Activated naive CD4-positive, alpha-beta T cell treated with Interleukin-2 at 50 U/mL for 16 hours (primary cell): ENCODE measurements around the gene MIR17HG.

ENCODE experiments used
- DNase-seq: peaks from one replicate; pipeline ENCODE4 v3.0.0-alpha.2; 2020

MIR17HG gene

DNA sequence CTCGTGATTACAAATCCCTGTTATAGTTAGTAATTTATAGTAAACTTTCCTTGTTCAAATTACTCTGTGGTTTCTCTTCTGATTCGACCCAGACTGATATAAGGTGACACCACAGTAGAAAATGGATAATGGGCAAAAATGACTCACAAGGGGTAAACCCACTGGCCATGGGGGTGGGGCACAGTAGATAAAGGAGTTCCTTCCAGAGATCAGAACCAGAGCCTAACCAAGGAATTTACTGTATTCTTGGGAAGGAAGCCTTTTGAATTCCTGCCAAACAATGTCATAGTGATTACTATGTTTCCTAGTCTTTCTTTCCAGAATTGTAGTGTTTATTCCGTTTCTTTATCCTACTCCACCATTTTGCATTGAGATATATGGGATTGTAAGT, 21.9 kb downstream of the MIR17HG start:
- DNase-seq, result peak; percentile 32

DNA sequence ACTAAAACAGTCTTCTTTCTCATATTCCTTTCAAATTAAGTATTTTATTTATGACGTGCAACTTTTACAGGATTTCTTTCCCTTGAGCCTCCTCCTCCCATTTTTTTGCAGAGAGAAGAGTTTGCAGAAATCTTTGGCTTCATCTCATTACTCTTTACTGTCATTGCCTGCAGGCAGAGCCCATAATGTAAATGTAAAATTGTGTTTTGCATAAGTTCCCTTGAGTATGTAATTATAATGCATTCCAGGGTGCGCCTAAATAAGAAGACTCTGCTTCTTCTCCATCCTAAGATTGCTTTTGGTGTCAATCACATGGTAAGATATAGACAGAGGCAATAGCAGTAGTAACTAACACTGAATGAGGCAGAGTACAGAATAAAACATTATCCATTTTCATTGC, 23.0 kb downstream of the MIR17HG start:
- no peak for DNase-seq

DNA sequence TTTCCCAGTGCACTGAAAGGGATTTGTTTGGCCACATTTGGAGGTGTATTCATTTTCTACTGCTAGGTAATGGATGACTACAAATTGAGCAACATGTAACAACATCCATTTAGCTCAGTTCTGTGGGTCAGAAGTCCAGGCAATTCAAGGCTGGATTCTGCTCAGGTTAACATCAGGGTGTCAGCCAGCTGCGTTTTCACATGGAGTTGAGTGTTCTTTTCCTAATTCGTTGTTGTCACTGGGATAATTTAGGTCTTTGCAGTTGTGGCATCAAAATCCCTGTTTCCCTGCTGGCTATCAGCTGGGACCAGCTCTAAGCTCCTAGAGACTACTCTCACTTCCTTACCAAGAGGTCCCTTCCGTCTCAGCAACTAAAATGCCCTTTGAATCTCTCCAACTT, 25.4 kb downstream of the MIR17HG start:
- no peak for DNase-seq

DNA sequence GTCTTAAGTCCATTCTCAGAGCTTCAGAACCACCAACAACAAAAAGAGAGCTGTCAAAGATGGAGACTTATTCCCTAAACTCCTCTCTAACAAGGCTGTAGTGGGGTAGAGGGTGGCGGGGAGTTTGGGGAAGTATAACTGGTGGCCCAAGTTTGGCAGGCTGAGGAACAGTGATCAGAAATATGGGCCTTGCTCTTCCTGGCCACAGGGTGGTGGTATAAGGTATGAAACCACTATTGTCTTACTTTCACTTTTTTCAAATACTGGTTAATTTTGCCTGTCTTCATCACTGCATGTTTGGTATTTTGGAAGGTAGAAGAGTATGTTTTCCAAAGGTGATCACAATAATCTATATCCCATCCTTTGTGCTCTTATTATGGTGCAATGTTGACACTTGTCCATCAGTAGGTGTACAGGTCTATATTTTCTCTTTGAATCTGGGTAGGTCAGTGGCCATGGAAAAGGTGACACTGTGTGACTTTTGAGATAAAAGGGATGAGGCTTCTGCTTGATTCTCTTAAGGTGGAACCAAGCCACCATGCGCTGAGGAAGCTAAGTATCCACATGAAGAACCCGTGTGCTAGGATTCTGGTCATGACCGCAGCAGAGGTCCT, 27.7 kb downstream of the MIR17HG start:
- no peak for DNase-seq

DNA sequence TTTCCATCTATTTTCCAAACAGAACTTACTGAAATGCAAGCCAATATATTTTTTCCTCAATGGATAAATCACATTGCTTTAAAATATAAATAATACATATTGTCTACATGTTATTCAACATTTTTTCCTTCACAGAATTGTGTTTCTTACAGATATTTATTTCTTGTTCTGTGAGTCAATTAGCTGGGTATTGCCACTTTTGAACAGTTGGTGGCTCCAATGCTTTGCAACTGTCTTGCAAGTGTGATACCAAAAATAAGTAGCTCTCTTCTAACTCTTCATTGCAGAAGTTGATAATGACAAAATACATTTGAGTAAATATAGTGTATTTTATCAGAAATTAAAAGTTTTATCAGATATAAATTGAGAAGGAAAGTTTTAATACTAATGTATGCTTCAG, 33.9 kb downstream of the MIR17HG start:
- no peak for DNase-seq

DNA sequence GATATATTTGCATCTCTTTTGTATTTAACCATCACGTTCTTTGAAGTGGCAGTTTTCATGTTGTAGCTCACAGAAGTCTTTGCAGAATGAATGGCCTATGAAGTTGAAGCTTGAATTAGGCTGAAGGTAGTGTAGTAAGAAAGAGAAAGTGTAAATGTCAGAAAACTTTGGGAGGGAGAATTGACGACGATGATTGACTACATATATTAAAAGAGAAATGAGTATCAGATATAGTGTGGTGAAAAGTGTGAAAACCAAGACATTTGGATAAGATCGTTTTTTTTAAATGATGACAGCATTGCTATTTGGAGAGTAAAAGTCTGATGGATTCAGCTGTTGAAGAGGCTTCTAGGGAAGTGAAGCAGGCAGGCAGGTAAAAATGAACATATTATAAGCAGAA, 36.3 kb downstream of the MIR17HG start:
- DNase-seq, result no peak

DNA sequence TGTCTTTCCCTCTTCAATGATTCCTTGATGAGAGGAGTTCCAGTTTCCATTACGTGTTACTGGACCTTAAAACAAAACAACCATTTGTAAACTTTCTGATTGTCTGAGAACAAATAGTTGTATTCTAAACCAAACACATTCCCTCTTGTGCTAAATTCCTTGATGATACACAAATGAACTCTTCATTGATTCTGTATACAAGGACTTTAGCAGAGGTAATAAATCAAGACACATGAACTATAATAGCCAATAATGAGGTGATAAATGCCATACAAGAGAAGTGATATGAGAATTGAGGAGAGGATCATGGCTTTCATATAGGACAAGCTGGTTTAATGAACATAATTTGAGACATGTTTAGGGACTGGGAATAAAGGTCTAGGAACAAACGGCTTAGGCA, 37.4 kb downstream of the MIR17HG start:
- DNase-seq, result no peak

DNA sequence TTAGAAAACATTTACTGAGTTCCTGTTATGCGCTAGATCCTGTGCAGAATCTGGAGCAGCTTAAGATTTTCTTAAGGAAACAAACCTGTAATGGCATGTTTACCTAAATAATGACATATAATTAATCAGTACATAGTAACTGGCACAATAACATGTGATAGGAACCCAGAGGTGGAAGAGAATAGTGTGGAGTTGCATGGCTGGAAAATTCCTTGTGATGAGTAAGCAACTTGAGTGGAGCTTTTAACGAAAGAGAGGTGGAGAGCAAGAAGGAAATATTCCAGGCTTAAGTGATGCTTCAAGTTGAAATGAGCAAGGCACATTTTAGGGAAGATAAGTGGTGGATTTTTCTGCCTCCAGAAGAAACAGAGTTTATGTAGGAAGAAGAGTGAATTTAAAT, 41.7 kb downstream of the MIR17HG start:
- DNase-seq, result no peak

DNA sequence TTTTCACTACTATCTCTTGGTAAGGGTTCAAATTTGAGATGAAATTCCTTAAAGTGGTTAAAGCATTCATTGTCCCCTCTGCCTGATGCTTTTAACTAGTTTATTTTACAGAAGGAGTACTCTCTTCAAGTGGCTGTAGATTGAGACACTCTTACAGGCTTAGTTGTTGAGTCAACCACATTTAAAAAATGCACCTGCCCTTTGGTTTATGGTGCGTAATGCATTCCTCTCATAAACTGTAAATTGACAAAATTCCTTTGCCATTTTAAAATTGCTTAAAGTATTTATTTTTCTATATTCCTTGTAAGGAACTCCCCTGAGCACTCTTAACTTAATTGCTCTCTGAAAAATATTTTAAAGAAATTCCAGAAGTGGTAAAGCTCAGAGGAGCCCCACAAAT, 50.1 kb downstream of the MIR17HG start:
- DNase-seq, result no peak

DNA sequence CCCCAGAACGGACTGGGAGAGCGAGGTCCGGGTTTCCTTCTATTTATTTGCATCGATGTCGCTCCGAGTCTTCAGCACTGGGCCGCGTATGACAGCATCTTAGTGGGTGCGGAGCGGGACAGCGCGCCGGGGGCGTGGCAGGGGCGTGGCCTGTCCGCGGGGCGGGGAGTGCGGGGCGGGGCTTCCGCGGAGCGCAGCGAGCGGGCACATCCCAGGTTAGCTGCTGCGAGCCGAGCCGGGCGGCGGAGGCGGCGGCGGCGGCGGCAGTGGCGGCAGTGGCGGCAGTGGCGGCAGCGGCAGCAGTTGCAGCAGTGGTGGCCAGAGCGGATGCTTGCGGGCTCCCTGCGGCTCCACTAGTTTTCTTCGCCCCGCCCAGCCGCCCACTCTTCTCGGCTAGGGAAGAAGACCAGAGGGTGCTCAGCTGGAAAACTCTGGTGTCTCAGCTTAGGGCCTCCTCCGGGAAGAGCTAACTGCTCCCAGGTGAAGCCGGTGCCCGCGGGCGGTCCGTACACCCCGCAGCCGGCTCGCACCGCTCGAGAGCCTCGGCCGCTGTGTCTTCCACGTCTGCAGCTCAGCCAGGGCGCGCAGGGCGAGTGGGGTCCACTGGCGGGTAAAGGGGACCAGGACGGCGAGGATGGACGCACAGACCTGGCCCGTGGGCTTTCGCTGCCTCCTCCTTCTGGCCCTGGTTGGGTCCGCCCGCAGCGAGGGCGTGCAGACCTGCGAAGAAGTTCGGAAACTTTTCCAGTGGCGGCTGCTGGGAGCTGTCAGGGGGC, 51.1 kb downstream of the MIR17HG start, which contains the start of gene GPC5:
TSS of gene GPC5 (plus strand) at position 209 of the 776 bp plus-strand sequence.
- peak; percentile 85 for DNase-seq

DNA sequence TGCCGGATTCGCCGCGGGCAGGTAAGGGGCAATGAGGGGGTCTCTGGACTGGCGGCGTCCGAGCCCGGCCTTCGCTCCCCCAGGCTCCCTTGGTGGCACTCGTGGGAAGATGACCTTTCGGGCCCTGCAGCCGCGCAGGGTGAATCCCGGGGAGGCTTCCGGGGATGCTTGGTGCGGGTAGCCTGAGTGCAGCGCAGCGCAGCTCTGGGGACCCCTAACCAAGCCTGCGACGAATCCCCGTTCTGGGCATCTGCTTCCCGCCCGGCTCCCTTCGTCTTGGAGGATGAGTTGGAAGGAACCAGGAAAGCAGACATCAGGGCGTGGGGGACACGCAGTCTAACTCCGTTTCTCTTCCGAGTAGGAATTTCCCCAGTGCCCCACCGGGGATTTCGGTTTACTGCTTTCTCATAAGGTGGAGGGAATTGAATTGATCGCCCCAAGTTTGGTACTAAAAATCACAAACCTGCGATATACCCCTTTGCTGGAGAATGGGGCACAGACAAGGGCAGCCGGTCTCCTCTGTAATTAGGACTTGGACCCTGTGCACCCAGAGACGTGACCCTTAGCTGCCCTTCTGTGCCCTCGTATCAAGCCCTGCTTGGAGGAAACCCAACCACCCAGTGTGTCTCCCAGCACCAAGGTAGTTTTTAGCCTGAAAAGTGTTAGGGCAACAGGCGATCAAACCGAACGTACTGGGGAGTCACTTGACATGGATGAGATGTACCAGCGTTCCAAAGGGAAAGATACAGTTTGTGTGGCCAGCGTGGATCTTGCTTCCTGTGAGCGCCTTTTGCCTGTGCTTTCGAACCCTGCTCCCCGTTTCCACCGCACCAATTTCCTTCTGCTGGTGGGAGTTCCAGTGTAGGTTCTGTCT, 51.9 kb downstream of the MIR17HG start:
- DNase-seq, result no peak

DNA sequence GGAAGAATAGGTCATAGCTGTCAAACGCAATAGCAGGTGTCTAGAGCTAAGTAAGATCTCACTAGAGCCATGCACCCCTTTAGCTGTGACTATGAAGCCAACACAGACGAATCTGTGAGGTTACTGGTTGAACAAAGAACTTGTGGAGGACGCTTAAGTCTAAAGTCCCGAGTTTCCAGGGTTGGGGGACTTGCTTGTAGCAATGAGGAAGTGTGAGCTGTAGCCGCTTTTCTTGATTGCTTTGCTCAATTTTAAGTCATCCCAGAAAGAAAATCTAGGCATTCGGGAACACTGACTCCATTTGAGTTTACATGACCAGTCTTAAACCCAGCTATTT, 52.5 kb downstream of the MIR17HG start:
- no peak for DNase-seq

DNA sequence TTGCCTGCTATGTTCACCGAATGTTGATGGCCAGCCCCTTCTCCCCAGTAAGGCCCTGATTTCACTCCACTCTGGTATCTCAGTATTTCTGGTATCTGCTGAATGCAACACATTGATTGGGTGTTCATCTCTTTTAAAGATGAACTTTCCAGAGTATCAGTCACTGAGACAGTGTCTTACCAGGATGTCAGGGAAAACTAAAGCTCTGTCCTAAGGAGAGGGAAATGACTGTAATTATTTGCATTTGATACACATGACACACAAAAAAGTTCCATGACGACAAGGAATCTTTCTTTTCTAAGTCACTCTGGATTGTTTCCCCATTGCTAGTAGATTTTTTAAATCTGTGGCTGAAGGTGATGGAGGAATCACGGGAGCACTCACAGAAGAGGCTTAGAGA, 53.2 kb downstream of the MIR17HG start:
- no peak for DNase-seq

DNA sequence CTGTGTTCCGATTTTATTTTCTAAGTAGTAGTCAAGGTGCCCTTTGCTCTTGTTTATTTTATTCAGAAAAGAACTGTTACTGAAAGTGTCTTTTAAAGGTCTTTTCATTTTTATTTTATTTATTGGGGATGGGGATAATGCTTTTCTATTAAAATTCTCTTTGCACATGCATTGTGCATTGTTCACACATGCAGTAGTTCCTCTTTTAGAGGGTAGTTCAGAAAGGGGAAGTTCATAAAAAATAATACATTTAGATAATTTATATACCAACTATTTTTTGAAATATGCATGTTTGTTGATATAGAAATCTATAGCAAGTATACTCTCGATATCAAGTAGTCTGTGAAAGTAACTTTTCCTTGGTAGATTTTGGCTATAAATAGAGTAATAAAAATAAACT, 54.4 kb downstream of the MIR17HG start:
- DNase-seq, result no peak
